Calu3 (cell line): ENCODE data around the gene PNMA1. TPM values are rescaled to one million over a fixed set of nuclear protein-coding genes. Genes with fewer than 3 reads are reported as not detected.

ENCODE experiments used
- BruUV-seq: library from RNA; stranded (reverse); fragments of 400-500 nt; replicated peaks from 2 replicates; lab custom pipeline; 2021; lab: Mats Ljungman, UMichigan
- CTCF ChIA-PET: fragments of 300-600 bp; sonication (Branson Sonifier 250); formaldehyde crosslinking; loops from one replicate; lab custom pipeline; 2022; ENCODE audit warnings: antibody characterized with exemption; lab: Charles Lee
- DNase-seq: peaks from one replicate; pipeline ENCODE4 v3.0.0; 2022
- H3K27ac Mint-ChIP-seq: one replicate; pipeline ENCODE4 v1.8.0; 2022; ENCODE audit warnings: mixed read lengths; ENCODE audit not compliant: unreplicated experiment
- H3K27me3 Mint-ChIP-seq: one replicate; pipeline ENCODE4 v1.8.0; 2022; ENCODE audit warnings: mixed read lengths; ENCODE audit not compliant: unreplicated experiment
- H3K36me3 Mint-ChIP-seq: one replicate; pipeline ENCODE4 v1.8.0; 2022; ENCODE audit warnings: mild to moderate bottlenecking, moderate library complexity, mixed read lengths; ENCODE audit not compliant: insufficient read depth, unreplicated experiment
- H3K4me1 Mint-ChIP-seq: one replicate; pipeline ENCODE4 v1.8.0; 2022; ENCODE audit warnings: mild to moderate bottlenecking, low read depth, mixed read lengths; ENCODE audit not compliant: unreplicated experiment
- H3K4me3 Mint-ChIP-seq: one replicate; pipeline ENCODE4 v1.8.0; 2022; ENCODE audit warnings: mild to moderate bottlenecking, low read depth, moderate library complexity, mixed read lengths; ENCODE audit not compliant: unreplicated experiment
- H3K9me3 Mint-ChIP-seq: one replicate; pipeline ENCODE4 v1.8.0; 2022; ENCODE audit warnings: low read depth, mixed read lengths; ENCODE audit not compliant: unreplicated experiment
- intact Hi-C: fragments of 100-400 bp; cut with micrococcal nuclease; formaldehyde crosslinking; loops from one replicate; pipeline ENCODE4 v1.10.0; 2022; ENCODE audit not compliant: unreplicated experiment
- total RNA-seq: library from RNA; stranded (reverse); gene quantifications from 2 replicates; pipeline ENCODE4 v1.2.3, GENCODE V29; 2022
- TF ChIP-seq, protein P1 (sequence below): fragments of 200-600 bp; IDR thresholded peaks from one replicate; pipeline ENCODE4 v1.8.0; 2022; ENCODE audit warnings: antibody characterized with exemption; ENCODE audit not compliant: unreplicated experiment

PNMA1 gene
- total RNA-seq, 1 experiment from 2014 or later, result 37.2 TPM

GRCh38 chr14:73725116-73726024 is 11.2 kb upstream of the PNMA1 start:
- Mint-ChIP-seq H3K4me1 (peaks cover 64% of the 10 kb centered on the region), H3K9me3 (no peaks in the 10 kb centered on the region), H3K4me3 (no peak overlapping the region), H3K27ac (peak overlapping the region; percentile 91), H3K36me3 (peaks cover 70% of the 10 kb centered on the region), H3K27me3 (no peaks in the 10 kb centered on the region)
- CTCF ChIA-PET, result no interaction called here
- TF ChIP-seq, protein P1, sequence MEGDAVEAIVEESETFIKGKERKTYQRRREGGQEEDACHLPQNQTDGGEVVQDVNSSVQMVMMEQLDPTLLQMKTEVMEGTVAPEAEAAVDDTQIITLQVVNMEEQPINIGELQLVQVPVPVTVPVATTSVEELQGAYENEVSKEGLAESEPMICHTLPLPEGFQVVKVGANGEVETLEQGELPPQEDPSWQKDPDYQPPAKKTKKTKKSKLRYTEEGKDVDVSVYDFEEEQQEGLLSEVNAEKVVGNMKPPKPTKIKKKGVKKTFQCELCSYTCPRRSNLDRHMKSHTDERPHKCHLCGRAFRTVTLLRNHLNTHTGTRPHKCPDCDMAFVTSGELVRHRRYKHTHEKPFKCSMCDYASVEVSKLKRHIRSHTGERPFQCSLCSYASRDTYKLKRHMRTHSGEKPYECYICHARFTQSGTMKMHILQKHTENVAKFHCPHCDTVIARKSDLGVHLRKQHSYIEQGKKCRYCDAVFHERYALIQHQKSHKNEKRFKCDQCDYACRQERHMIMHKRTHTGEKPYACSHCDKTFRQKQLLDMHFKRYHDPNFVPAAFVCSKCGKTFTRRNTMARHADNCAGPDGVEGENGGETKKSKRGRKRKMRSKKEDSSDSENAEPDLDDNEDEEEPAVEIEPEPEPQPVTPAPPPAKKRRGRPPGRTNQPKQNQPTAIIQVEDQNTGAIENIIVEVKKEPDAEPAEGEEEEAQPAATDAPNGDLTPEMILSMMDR, result no peak
- intact Hi-C loops, result no loop called here
- DNase-seq, result no peak
- no TSS peak for BruUV-seq

- intact Hi-C loops, result no loop called here
- H3K4me1 Mint-ChIP-seq, result peaks cover 57% of the 10 kb centered on the region
- CTCF ChIA-PET, result interaction anchor here (1.3 to 2.0 kb wide), 3 partner anchors 20 to 34 kb away, joined by 3 to 8 read pairs (median 4); no protein-coding TSS in a partner anchor
- TF ChIP-seq, protein P1, result no peak
- no peaks in the 10 kb centered on the region for H3K9me3 Mint-ChIP-seq
- H3K27me3 Mint-ChIP-seq, result no peaks in the 10 kb centered on the region
- BruUV-seq, result no TSS peak
- peaks cover 64% of the 10 kb centered on the region for H3K36me3 Mint-ChIP-seq
- peak overlapping the region; percentile 50 for H3K4me3 Mint-ChIP-seq
- DNase-seq, result no peak
- peak overlapping the region; percentile 91 for H3K27ac Mint-ChIP-seq
Observed at GRCh38 chr14:73724696-73725095, 10.5 kb upstream of the PNMA1 start.

DNA sequence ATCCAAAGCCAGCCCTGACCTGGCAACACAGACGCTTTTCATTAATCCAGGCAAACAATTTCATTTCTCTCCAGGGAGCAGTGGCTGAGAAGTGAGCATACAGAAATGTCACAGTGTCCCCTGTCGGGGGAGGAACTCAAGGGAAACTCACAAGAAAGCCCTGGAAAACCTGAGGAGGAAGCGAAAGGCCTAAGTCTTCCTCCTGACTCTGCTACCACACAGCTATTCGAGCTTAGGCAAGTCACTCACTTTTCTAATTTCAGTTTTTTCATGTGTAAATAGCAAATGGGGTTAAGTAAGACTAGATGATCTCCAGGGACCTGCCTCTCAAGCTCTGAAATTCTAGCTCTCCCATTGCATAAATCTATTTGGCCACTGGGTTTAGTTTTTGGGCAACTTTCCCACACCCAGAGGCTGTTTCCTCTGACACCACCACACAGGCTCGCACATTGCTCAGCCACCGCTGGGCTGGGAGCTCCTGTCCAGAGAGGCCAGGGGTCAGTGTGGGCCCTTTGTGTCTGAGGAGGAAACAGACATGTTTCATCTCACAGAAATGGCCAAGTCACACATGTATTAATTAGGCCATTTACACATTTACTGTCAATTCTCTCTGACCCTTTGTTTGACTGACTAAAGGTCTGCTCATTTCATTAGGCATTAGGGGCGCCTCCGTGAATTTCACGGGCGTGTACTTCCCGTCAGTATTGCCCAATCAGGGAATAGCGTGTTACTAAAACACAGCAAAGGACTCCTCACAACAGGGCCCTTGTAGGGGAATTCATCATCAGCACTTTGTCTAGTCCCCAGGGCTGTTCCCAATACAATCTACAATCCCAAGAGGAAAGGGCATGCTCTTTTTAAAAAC is 9.8 kb upstream of the PNMA1 start:
- BruUV-seq, result TSS peak; percentile 25
- CTCF ChIA-PET, result interaction anchor here (0.7 to 2.0 kb wide), 7 partner anchors 12 to 36 kb away, joined by 3 to 8 read pairs (median 4); a partner anchor contains a TSS

DNA sequence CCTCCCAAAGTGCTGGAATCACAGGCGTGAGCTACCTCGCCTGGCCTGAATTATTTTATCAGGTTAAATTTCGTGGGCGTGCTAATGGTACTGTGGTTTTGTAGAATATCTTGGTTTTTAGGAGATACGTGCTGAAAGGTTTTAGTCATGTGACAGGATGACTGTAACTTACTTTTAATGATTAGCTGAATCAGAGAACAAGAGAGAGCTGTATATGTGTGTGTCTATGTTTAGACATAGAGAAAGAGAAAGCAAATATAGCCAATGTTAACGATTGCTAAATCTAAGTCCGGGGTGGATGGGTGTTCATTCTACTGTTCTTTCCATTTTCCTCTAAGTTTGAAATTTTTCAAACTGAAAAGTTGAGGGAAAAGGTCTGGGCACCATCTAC is 9.2 kb upstream of the PNMA1 start:
- peaks cover 61% of the 10 kb centered on the region for H3K36me3 Mint-ChIP-seq
- intact Hi-C loops, result no loop called here
- BruUV-seq, result no TSS peak
- no peak for DNase-seq
- TF ChIP-seq, protein P1, result no peak
- H3K27me3 Mint-ChIP-seq, result no peaks in the 10 kb centered on the region
- peak overlapping the region; percentile 50 for H3K4me3 Mint-ChIP-seq
- H3K4me1 Mint-ChIP-seq, result peaks cover 44% of the 10 kb centered on the region
- CTCF ChIA-PET, result interaction anchor here (0.7 to 2.0 kb wide), 7 partner anchors 11 to 37 kb away, joined by 3 to 8 read pairs (median 4); a partner anchor contains a TSS
- no peaks in the 10 kb centered on the region for H3K9me3 Mint-ChIP-seq
- H3K27ac Mint-ChIP-seq, result peak overlapping the region; percentile 91

More for the DNA sequence above, 9.8 kb upstream of the PNMA1 start:
- DNase-seq, result peak; percentile 68
- intact Hi-C loops, result no loop called here
- Mint-ChIP-seq H3K27me3 (no peaks in the 10 kb centered on the region), H3K4me3 (peak overlapping the region; percentile 50), H3K4me1 (peaks cover 51% of the 10 kb centered on the region), H3K27ac (peak overlapping the region; percentile 91), H3K36me3 (peaks cover 63% of the 10 kb centered on the region), H3K9me3 (no peaks in the 10 kb centered on the region)
- TF ChIP-seq, protein P1, result no peak
